SH-SY5Y (cell line): ENCODE results near the gene EEIG1.

Experiments used
- GATA2 ChIP-seq: IDR thresholded peaks from 2 replicates; pipeline ENCODE4 v1.6.1; 2011; ENCODE audit warnings: mild to moderate bottlenecking, low read depth, low read length
- GATA3 ChIP-seq: IDR thresholded peaks from 2 replicates; pipeline ENCODE4 v1.6.1; 2011; ENCODE audit warnings: low read depth, mild to moderate bottlenecking, low read length, moderate library complexity

- TF ChIP-seq GATA3 (no peak), GATA2 (no peak)
Observed at GRCh38 chr9:127936347-127936852, 44.4 kb downstream of the EEIG1 start.
